ENCODE data around the gene RALGAPB. TPM values are rescaled to one million over a fixed set of nuclear protein-coding genes. Genes with fewer than 3 reads are reported as not detected.

The RALGAPB gene
- total and polyA plus RNA-seq, 2 of the 13 experiments (the other 11 are each of a cell fraction or from before 2014, with no cell fraction given): 17.6 to 30.6 TPM

DNA sequence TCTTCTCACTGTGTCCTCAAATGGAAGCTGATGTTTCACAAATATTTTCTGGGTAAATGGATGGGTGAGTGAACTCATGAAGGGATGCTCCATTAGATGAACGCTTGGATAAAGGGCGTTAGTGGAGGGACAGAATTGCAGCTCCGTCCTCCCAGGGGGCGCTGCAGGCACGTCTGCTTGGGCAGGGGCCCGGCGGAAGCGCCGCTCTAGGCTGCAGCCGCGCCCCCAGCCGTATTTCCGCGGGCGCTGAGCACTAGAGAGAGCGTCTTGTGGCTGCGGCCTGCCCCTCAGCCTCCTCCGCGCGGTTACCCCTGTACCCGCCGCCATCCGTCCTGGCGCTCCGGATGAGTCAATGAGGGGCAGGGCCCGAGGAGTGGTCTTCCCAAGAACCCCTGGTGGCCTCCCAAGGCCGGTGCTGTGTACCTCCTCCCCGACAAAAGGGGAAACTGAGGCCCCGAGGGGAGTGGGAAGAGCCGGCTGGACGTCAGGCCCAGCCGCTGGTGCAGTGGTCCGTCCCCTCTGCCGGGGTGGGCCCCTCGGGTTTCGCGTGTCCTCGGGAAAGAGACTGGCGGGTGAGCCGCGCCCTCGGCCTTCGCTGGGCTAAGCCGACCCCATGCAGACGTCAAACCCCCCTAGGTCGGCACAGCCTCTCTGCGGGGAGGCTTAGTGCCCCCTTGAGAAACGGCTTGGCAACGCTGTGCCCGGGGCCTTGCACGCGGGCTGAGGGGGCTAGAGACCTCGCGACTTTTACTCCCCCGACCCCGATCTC lies 26.0 kb upstream of the RALGAPB start (continued):
- TF ChIP-seq SOX6 (IDR thresholded peaks at IDR 0.05): no peak
- TF ChIP-seq SOX6 (CRISPR knock-in tag; IDR thresholded peaks at IDR 0.05): peak; percentile 81
- TF ChIP-seq YY1 (IDR thresholded peaks at IDR 0.05; ENCODE audit: insufficient read depth, insufficient replicate concordance, low read depth, low read length): peak; percentile 91
- TF ChIP-seq FOXA3 (CRISPR knock-in tag; IDR thresholded peaks at IDR 0.05): peak; percentile 89
- no peak; the same call in none of the 2 replicates for TF ChIP-seq ZFP82 (CRISPR knock-in tag; IDR thresholded peaks at IDR 0.05; ENCODE audit: borderline replicate concordance)
- peak; percentile 99 for TF ChIP-seq BRD4 (CRISPR knock-in tag; IDR thresholded peaks at IDR 0.05)
- TF ChIP-seq ZNF446 (CRISPR knock-in tag; IDR thresholded peaks at IDR 0.05): peak; percentile 91
- TF ChIP-seq ZNF329 (CRISPR knock-in tag; IDR thresholded peaks at IDR 0.05; ENCODE audit: low read depth): peak; percentile 92
- TF ChIP-seq ZNF788 (CRISPR knock-in tag; IDR thresholded peaks at IDR 0.05; ENCODE audit: borderline replicate concordance): peak; percentile 100
- TF ChIP-seq CCAR2 (optimal IDR thresholded peaks at IDR 0.05; ENCODE audit: low read depth, low read length): peak; percentile 92
- TF ChIP-seq TEAD3 (CRISPR knock-in tag; optimal IDR thresholded peaks at IDR 0.05; ENCODE audit: borderline replicate concordance): peak; percentile 88
- 0 out of 2 replicates have a peak, but pooled peaks have one; percentile 21 for TF ChIP-seq NR2F6 (IDR thresholded peaks at IDR 0.05)
- peak; percentile 79 for TF ChIP-seq NR2F6 (CRISPR knock-in tag; IDR thresholded peaks at IDR 0.05)
- TF ChIP-seq AGO1 (IDR thresholded peaks at IDR 0.05; ENCODE audit: low read depth, low read length, poor library complexity, severe bottlenecking): peak; percentile 86
- peak; percentile 98 for TF ChIP-seq ETV6 (CRISPR knock-in tag; conservative IDR thresholded peaks at IDR 0.05)
- TF ChIP-seq CBX2 (IDR thresholded peaks at IDR 0.05; ENCODE audit: low read depth, low read length): no peak
- peak; percentile 72; the same call in 1 of the 2 replicates for TF ChIP-seq CBX2 (CRISPR knock-in tag; IDR thresholded peaks at IDR 0.05; ENCODE audit: low read depth)
- TF ChIP-seq ZNF558 (CRISPR knock-in tag; IDR thresholded peaks at IDR 0.05; ENCODE audit: borderline replicate concordance): peak; percentile 98
- TF ChIP-seq NAIF1 (CRISPR knock-in tag; IDR thresholded peaks at IDR 0.05; ENCODE audit: borderline replicate concordance): peak; percentile 95
- TF ChIP-seq NFRKB (IDR thresholded peaks at IDR 0.05): no peak
- TF ChIP-seq, protein P1, sequence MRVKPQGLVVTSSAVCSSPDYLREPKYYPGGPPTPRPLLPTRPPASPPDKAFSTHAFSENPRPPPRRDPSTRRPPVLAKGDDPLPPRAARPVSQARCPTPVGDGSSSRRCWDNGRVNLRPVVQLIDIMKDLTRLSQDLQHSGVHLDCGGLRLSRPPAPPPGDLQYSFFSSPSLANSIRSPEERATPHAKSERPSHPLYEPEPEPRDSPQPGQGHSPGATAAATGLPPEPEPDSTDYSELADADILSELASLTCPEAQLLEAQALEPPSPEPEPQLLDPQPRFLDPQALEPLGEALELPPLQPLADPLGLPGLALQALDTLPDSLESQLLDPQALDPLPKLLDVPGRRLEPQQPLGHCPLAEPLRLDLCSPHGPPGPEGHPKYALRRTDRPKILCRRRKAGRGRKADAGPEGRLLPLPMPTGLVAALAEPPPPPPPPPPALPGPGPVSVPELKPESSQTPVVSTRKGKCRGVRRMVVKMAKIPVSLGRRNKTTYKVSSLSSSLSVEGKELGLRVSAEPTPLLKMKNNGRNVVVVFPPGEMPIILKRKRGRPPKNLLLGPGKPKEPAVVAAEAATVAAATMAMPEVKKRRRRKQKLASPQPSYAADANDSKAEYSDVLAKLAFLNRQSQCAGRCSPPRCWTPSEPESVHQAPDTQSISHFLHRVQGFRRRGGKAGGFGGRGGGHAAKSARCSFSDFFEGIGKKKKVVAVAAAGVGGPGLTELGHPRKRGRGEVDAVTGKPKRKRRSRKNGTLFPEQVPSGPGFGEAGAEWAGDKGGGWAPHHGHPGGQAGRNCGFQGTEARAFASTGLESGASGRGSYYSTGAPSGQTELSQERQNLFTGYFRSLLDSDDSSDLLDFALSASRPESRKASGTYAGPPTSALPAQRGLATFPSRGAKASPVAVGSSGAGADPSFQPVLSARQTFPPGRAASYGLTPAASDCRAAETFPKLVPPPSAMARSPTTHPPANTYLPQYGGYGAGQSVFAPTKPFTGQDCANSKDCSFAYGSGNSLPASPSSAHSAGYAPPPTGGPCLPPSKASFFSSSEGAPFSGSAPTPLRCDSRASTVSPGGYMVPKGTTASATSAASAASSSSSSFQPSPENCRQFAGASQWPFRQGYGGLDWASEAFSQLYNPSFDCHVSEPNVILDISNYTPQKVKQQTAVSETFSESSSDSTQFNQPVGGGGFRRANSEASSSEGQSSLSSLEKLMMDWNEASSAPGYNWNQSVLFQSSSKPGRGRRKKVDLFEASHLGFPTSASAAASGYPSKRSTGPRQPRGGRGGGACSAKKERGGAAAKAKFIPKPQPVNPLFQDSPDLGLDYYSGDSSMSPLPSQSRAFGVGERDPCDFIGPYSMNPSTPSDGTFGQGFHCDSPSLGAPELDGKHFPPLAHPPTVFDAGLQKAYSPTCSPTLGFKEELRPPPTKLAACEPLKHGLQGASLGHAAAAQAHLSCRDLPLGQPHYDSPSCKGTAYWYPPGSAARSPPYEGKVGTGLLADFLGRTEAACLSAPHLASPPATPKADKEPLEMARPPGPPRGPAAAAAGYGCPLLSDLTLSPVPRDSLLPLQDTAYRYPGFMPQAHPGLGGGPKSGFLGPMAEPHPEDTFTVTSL (CRISPR knock-in tag; IDR thresholded peaks at IDR 0.05; ENCODE audit: borderline replicate concordance): peak; percentile 34
- peak; percentile 86 for TF ChIP-seq ZC3H13 (CRISPR knock-in tag; IDR thresholded peaks at IDR 0.05)
- TF ChIP-seq, protein P2, sequence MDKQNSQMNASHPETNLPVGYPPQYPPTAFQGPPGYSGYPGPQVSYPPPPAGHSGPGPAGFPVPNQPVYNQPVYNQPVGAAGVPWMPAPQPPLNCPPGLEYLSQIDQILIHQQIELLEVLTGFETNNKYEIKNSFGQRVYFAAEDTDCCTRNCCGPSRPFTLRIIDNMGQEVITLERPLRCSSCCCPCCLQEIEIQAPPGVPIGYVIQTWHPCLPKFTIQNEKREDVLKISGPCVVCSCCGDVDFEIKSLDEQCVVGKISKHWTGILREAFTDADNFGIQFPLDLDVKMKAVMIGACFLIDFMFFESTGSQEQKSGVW (CRISPR knock-in tag; IDR thresholded peaks at IDR 0.05; ENCODE audit: borderline replicate concordance): peak; percentile 89; the same call in 1 of the 2 replicates
